IPS DF 6.9 (cell line): ENCODE measurements around the gene IFI27L2.

ENCODE experiments used
- DNase-seq: peaks from one replicate; pipeline ENCODE4 v3.0.0-alpha.2; 2013; ENCODE audit warnings: low read depth, low spot score
- H3K27ac ChIP-seq: one replicate; pipeline ENCODE4 v1.5.1; 2013; ENCODE audit warnings: low read length, control low read depth
- H3K27me3 ChIP-seq: 2 replicates; pipeline ENCODE4 v1.6.1; 2013; ENCODE audit warnings: mild to moderate bottlenecking, low read length; ENCODE audit not compliant: control insufficient read depth, insufficient read depth
- H3K36me3 ChIP-seq: 2 replicates; pipeline ENCODE4 v1.6.1; 2013; ENCODE audit warnings: low read length; ENCODE audit not compliant: control insufficient read depth, insufficient read depth
- H3K4me1 ChIP-seq: 2 replicates; pipeline ENCODE4 v1.6.1; 2013; ENCODE audit warnings: low read length; ENCODE audit not compliant: control insufficient read depth, insufficient read depth
- H3K4me3 ChIP-seq: 2 replicates; pipeline ENCODE4 v1.5.1; 2013; ENCODE audit warnings: mild to moderate bottlenecking, low read length
- H3K9me3 ChIP-seq: 2 replicates; pipeline ENCODE4 v1.6.1; 2013; ENCODE audit warnings: low read length, inconsistent platforms; ENCODE audit not compliant: control insufficient read depth, insufficient read depth
- WGBS: extraction: QIAGEN DNeasy Blood & Tissue Kit; methylation state at CpG from one replicate; pipeline ENCODE4 v1.1.7; 2013; ENCODE audit warnings: mixed read lengths, missing lambda C conversion rate; ENCODE audit not compliant: insufficient read length, insufficient coverage; 5-methylcytosine and 5-hydroxymethylcytosine counted together

Gene IFI27L2

DNA sequence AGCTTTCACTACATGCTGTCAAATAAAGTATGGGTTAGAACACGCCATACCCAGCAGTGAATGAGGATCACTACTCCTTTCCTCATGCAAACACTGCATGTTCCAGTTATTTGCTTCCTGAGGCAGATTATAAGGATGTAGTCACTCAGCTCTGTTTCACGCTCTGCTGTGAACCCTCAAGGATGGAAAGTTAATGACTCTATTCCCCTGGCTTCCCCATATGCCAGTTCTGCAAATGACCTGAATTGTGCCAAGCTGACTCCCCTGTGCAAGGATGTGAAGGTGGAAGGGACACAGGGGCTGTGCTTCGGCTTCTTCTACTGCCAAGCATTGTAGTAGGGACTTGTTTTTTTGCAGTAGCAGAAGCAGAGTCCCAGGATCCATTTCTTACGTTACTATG is 41.5 kb downstream of the IFI27L2 start:
- Histone ChIP-seq H3K9me3 (no peaks in the 10 kb centered on the region), H3K36me3 (no peaks in the 10 kb centered on the region), H3K27me3 (no peaks in the 10 kb centered on the region), H3K4me3 (no peak overlapping the region), H3K4me1 (no peaks in the 10 kb centered on the region), H3K27ac (no peak overlapping the region)
- WGBS, result no CpG with 5 or more reads among the region's 4 CpGs
- no peak for DNase-seq

DNA sequence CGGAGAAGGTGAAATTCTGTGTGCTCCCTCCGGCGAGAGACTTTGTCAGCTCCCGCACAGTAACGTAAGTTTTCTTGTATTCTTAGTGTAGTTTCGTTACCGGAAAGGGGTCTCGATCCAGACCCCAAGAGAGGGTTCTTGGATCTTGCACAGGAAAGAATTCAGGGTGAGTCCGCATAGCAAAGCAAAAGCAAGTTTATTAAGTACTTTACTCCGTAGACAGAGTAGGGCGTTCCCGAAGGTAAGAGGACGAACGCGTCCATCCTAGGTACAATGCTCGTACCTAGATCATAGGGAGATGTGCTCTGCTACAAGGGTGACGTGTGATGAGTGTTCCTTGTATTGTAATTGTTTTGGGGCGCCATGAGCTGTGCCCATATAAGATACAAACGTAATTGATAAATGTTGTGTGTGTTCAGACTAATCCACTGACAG is 48.0 kb downstream of the IFI27L2 start:
- no peak for DNase-seq
- no CpG with 5 or more reads among the region's 19 CpGs for WGBS
- Histone ChIP-seq H3K9me3 (no peaks in the 10 kb centered on the region), H3K27me3 (no peaks in the 10 kb centered on the region), H3K4me3 (peak overlapping the region; percentile 89; the same call in 1 of the 2 replicates), H3K27ac (no peak overlapping the region), H3K4me1 (0 out of 2 replicates have a peak, but pooled peaks cover 1% of the 10 kb centered on the region), H3K36me3 (peaks cover 7% of the 10 kb centered on the region; the same call in 1 of the 2 replicates)

DNA sequence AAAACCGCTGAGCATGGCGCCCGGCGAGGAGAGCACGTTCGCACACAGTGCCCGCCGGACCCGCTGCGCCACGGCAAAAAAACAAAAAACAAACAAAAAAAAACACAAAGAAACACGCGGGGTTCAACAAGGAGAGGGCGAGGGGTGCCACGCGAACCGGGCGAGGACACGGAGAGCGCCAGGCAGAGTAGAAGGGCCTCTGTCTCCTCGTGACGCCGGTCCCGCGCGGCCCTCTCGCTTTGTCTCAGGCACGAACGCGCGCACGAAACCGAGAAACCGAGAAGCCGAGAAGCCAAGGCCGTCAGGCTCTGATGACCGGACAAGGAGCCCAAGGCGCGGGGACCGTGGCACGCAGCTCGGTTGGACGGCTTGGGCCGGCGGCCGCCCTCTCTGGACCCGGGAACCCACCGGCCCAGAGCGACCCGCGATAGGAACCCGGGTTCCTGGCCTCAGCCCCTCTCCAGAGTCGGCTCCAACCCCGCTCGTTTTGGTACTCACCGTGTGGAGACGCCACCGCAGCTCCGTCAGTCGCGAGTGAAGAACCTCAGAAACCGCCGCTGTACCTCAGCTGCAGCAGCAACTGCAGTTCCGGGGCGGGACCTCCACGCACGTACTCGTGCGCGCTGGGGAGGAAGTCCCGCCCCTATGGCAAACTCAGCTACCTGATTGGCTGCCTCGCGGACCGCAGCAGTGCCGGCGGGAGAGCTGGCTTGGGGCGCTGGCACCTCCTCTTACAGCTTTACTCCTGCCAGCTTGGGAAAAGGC is 48.6 kb downstream of the IFI27L2 start, which contains the start of the genes DDX24 and IFI27L1:
Gene DDX24, minus strand, starts transcription at position 582 of the 765 bp plus-strand sequence. CDS start 1,460 bp downstream, outside the sequence.
Gene IFI27L1, plus strand, starts transcription at position 690 of the 765 bp plus-strand sequence. CDS start 15,628 bp downstream, outside the sequence.
- DNase-seq, result peak; percentile 73
- Histone ChIP-seq H3K27me3 (no peaks in the 10 kb centered on the region), H3K27ac (no peak within 1 kb of the TSS), H3K4me1 (0 out of 2 replicates have a peak, but pooled peaks cover 1% of the 10 kb centered on the region), H3K4me3 (peak within 1 kb of the TSS; percentile 89), H3K9me3 (no peaks in the 10 kb centered on the region), H3K36me3 (peaks cover 7% of the 10 kb centered on the region; the same call in 1 of the 2 replicates)
- no CpG with 5 or more reads among the region's 77 CpGs for WGBS

DNA sequence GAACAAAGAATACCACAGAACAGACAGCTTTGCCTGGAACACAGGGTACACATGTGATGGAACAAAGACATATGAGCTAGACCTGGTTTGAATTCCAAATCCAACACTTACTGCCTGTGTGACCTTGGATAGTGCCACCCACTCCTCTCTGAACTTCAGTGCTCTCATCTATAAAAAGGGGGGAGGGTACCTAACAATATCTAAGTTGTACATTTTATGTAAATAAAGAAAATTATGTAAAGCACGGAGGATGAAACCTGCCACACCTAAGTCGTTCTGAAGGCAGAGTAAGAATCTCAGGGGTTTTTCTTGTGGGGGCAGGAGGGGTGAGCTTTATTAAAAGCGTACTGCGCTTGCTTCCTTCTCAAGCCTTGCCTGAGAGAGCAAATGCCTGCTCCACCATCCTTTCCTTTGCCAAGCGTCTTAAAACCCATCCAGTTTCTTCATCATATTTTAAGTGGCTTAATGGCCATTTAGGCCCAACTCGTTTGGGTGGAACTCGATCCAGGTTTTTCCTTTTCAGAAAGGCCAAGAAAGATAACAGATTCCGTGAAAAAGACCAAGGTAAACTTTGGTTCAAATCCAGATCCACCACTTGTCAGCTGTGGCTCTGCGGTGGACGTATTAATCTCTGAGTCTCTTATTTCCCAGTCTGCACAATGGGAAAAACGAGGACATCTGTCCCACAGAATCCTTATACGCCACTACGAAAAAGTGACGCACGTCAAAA is 49.3 kb downstream of the IFI27L2 start:
- Histone ChIP-seq H3K27me3 (no peaks in the 10 kb centered on the region), H3K36me3 (peaks cover 7% of the 10 kb centered on the region; the same call in 1 of the 2 replicates), H3K9me3 (no peaks in the 10 kb centered on the region), H3K27ac (no peak overlapping the region), H3K4me3 (peak overlapping the region; percentile 89; the same call in 1 of the 2 replicates), H3K4me1 (0 out of 2 replicates have a peak, but pooled peaks cover 1% of the 10 kb centered on the region)
- no peak for DNase-seq
- WGBS, result no CpG with 5 or more reads among the region's 15 CpGs

DNA sequence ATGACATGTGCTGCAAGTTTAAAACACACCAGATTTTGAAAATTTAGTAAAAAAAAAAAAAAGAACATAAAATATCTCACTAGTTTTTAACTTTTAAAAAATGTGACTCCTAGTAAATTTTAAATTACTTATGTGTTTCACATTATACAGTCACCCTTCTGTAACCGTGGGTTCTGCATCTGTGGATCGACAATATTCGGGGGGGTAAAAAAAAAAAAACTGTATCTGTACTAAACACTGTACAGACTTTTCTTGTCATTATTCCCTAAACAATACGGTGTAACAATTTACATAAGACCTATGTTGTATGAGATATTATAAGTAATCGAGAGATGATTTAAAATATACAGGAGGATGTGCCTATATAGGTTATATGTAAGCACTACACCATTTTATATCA is 51.6 kb downstream of the IFI27L2 start:
- no peaks in the 10 kb centered on the region for H3K9me3 ChIP-seq
- H3K4me1 ChIP-seq, result 0 out of 2 replicates have a peak, but pooled peaks cover 1% of the 10 kb centered on the region
- peaks cover 7% of the 10 kb centered on the region; the same call in 1 of the 2 replicates for H3K36me3 ChIP-seq
- H3K4me3 ChIP-seq, result no peak overlapping the region
- no peak overlapping the region for H3K27ac ChIP-seq
- DNase-seq, result no peak
- H3K27me3 ChIP-seq, result no peaks in the 10 kb centered on the region
- no CpG with 5 or more reads among the region's 5 CpGs for WGBS
